H9 (cell line): Measurements from ENCODE around the gene SULF2. TPM values are rescaled to one million over a fixed set of nuclear protein-coding genes. Genes with fewer than 3 reads are reported as not detected.

Experiments used
- DNase-seq: peaks from one replicate; pipeline ENCODE4 v3.0.0-alpha.2; 2017
- H2AFZ ChIP-seq: one replicate; pipeline ENCODE4 v1.6.1; 2013; ENCODE audit warnings: mild to moderate bottlenecking, low read length, control low read depth, moderate library complexity
- H2AK5ac ChIP-seq: 2 replicates; pipeline ENCODE4 v1.6.1; 2013; ENCODE audit warnings: low read length, control low read depth, mixed read lengths; ENCODE audit not compliant: insufficient read length
- H2BK120ac ChIP-seq: one replicate; pipeline ENCODE4 v1.6.1; 2013; ENCODE audit warnings: low read depth, mild to moderate bottlenecking, low read length, control low read depth, inconsistent platforms; ENCODE audit not compliant: poor library complexity, severe bottlenecking
- H2BK12ac ChIP-seq: 2 replicates; pipeline ENCODE4 v1.6.1; 2013; ENCODE audit warnings: low read length, control low read depth, mixed read lengths, low read depth; ENCODE audit not compliant: insufficient read length
- H2BK15ac ChIP-seq: 2 replicates; pipeline ENCODE4 v1.6.1; 2013; ENCODE audit warnings: low read depth, low read length, control low read depth
- H2BK20ac ChIP-seq: one replicate; pipeline ENCODE4 v1.6.1; 2013; ENCODE audit warnings: low read depth, mild to moderate bottlenecking, low read length, control low read depth, inconsistent platforms; ENCODE audit not compliant: poor library complexity, severe bottlenecking
- H2BK5ac ChIP-seq: 2 replicates; pipeline ENCODE4 v1.6.1; 2013; ENCODE audit warnings: low read length, control low read depth, mixed read lengths; ENCODE audit not compliant: insufficient read length
- H3K14ac ChIP-seq: 2 replicates; pipeline ENCODE4 v1.6.1; 2013; ENCODE audit warnings: low read length, control low read depth; ENCODE audit not compliant: insufficient read depth
- H3K18ac ChIP-seq: 2 replicates; pipeline ENCODE4 v1.6.1; 2013; ENCODE audit warnings: low read depth, mild to moderate bottlenecking, mixed read lengths, low read length, control low read depth; ENCODE audit not compliant: insufficient read length
- H3K23ac ChIP-seq: 2 replicates; pipeline ENCODE4 v1.6.1; 2013; ENCODE audit warnings: low read length, control low read depth, mixed read lengths, low read depth; ENCODE audit not compliant: insufficient read length
- H3K23me2 ChIP-seq: 2 replicates; pipeline ENCODE4 v1.6.1; 2013; ENCODE audit warnings: low read depth, mild to moderate bottlenecking, mixed read lengths, low read length, control low read depth; ENCODE audit not compliant: insufficient read length, poor library complexity, severe bottlenecking
- H3K27ac ChIP-seq: 2 replicates; pipeline ENCODE4 v1.5.1; 2013; ENCODE audit warnings: low read length, control low read depth, mixed read lengths, low read depth; ENCODE audit not compliant: insufficient read length
- H3K27me3 ChIP-seq: 2 replicates; pipeline ENCODE4 v1.6.1; 2013; ENCODE audit warnings: low read length, control low read depth, inconsistent platforms; ENCODE audit not compliant: insufficient read depth
- H3K4ac ChIP-seq: 2 replicates; pipeline ENCODE4 v1.6.1; 2013; ENCODE audit warnings: low read depth, mild to moderate bottlenecking, control low read depth, inconsistent platforms, low read length, moderate library complexity
- H3K4me1 ChIP-seq: 2 replicates; pipeline ENCODE4 v1.6.1; 2013; ENCODE audit warnings: low read length, control low read depth, inconsistent platforms; ENCODE audit not compliant: insufficient read depth
- H3K4me2 ChIP-seq: 2 replicates; pipeline ENCODE4 v1.6.1; 2013; ENCODE audit warnings: low read length, control low read depth, mixed read lengths; ENCODE audit not compliant: insufficient read length, insufficient read depth
- H3K56ac ChIP-seq: 2 replicates; pipeline ENCODE4 v1.6.1; 2013; ENCODE audit warnings: low read depth, mild to moderate bottlenecking, mixed read lengths, low read length, control low read depth; ENCODE audit not compliant: insufficient read length
- H3K79me1 ChIP-seq: 2 replicates; pipeline ENCODE4 v1.6.1; 2013; ENCODE audit warnings: low read depth, mild to moderate bottlenecking, moderate library complexity, low read length, control low read depth, inconsistent platforms; ENCODE audit not compliant: insufficient read depth, poor library complexity, severe bottlenecking
- H3K79me2 ChIP-seq: 2 replicates; pipeline ENCODE4 v1.6.1; 2013; ENCODE audit warnings: low read length, control low read depth, inconsistent platforms; ENCODE audit not compliant: insufficient read depth
- H3K9ac ChIP-seq: 2 replicates; pipeline ENCODE4 v1.6.1; 2013; ENCODE audit warnings: low read length, control low read depth, mixed read lengths; ENCODE audit not compliant: insufficient read length; ENCODE audit errors: extremely low read depth
- H3K9me3 ChIP-seq: one replicate; pipeline ENCODE4 v1.6.1; 2013; ENCODE audit warnings: low read depth, low read length, inconsistent platforms; ENCODE audit not compliant: control insufficient read depth
- H3T11ph ChIP-seq: one replicate; pipeline ENCODE4 v1.6.1; 2013; ENCODE audit warnings: mild to moderate bottlenecking, low read length, control low read depth, inconsistent platforms
- H4K20me1 ChIP-seq: one replicate; pipeline ENCODE4 v1.6.1; 2013; ENCODE audit not compliant: control insufficient read depth, insufficient read length, insufficient read depth
- H4K5ac ChIP-seq: 2 replicates; pipeline ENCODE4 v1.6.1; 2013; ENCODE audit warnings: low read depth, mild to moderate bottlenecking, mixed read lengths, low read length, control low read depth; ENCODE audit not compliant: insufficient read length
- H4K8ac ChIP-seq: replicated peaks from 2 replicates; pipeline ENCODE4 v1.6.1; 2013; ENCODE audit warnings: low read length, control low read depth, mixed read lengths, low read depth; ENCODE audit not compliant: insufficient read length
- H4K91ac ChIP-seq: 2 replicates; pipeline ENCODE4 v1.6.1; 2013; ENCODE audit warnings: low read depth, mild to moderate bottlenecking, moderate library complexity, mixed read lengths, low read length, control low read depth; ENCODE audit not compliant: insufficient read length
- H3K27ac Mint-ChIP-seq, 3 experiments: 2 replicates in 2 of 3; 3 replicates in 1 of 3; pipeline ENCODE4 v1.8.0; 2020 to 2021; ENCODE audit warnings: mixed read lengths in 3 of 3, mild to moderate bottlenecking in 1 of 3, moderate library complexity in 1 of 3
- H3K27me3 Mint-ChIP-seq: 2 replicates; pipeline ENCODE4 v1.8.0; 2021; ENCODE audit warnings: low read depth, mild to moderate bottlenecking, moderate library complexity, mixed read lengths
- H3K36me3 Mint-ChIP-seq, 3 experiments: 2 replicates in 2 of 3; 3 replicates in 1 of 3; pipeline ENCODE4 v1.8.0; 2020 to 2021; ENCODE audit warnings: low read depth in 3 of 3, mixed read lengths in 3 of 3; ENCODE audit not compliant: insufficient read depth in 1 of 3
- H3K4me1 Mint-ChIP-seq, 2 experiments: 2 replicates each; pipeline ENCODE4 v1.8.0; 2020; ENCODE audit warnings: mixed read lengths in 2 of 2
- H3K4me3 Mint-ChIP-seq, 2 experiments: 2 replicates in 1 of 2; 3 replicates in 1 of 2; pipeline ENCODE4 v1.8.0; 2020 to 2021; ENCODE audit warnings: mild to moderate bottlenecking in 2 of 2, mixed read lengths in 2 of 2, moderate library complexity in 1 of 2
- H3K9me3 Mint-ChIP-seq, 2 experiments: 2 replicates in 1 of 2; 3 replicates in 1 of 2; pipeline ENCODE4 v1.8.0; 2020; ENCODE audit warnings: mild to moderate bottlenecking in 2 of 2, mixed read lengths in 2 of 2, moderate library complexity in 1 of 2
- WGBS: extraction: QIAGEN DNeasy Blood & Tissue Kit; methylation state at CpG from one replicate; pipeline ENCODE4 v1.1.7; 2013; ENCODE audit warnings: missing lambda C conversion rate, low lambda C conversion rate, mixed read lengths; ENCODE audit not compliant: insufficient read length; ENCODE audit errors: extremely low coverage; 5-methylcytosine and 5-hydroxymethylcytosine counted together
- total RNA-seq: library from RNA; stranded (reverse); gene quantifications from 2 replicates; pipeline ENCODE4 v1.2.1, GENCODE V29; 2021
- TF ChIP-seq, protein P1 (sequence below): fragments of 200-600 bp; sonication (generic); conservative IDR thresholded peaks from 3 replicates; pipeline ENCODE4 v1.8.0; 2021; ENCODE audit warnings: antibody characterized with exemption, mild to moderate bottlenecking

SULF2 gene
- total RNA-seq, 1 experiment from 2014 or later: 31.2 TPM

DNA sequence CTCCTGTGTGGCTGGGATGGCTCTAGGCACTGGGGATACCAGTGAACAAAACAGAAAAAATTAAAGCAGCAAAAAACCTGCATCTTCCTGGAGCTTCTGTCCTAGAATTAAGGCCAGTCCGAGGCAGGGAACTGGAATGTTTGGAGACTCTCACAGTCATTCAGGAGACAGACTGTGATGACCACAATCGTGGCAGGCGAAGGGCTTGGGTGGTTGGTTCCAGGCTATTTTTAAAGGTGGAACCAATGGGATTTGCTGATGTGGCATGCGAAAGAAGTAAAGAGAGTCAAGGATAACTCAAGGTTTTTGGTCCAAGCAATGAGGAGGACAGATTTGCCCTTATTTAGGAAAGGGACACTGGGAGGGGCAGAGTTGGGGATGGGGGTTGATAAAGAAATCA, 66.9 kb downstream of the SULF2 start:
- Histone ChIP-seq H3K9ac (no peak overlapping the region), H3K4me2 (no peak overlapping the region), H4K5ac (no peak overlapping the region), H3K79me1 (no peaks in the 10 kb centered on the region), H4K20me1 (peaks cover 2% of the 10 kb centered on the region), H3K18ac (no peak overlapping the region), H2AK5ac (no peak overlapping the region), H3T11ph (no peak overlapping the region), H3K27me3 (no peaks in the 10 kb centered on the region), H3K79me2 (no peaks in the 10 kb centered on the region), H3K4me1 (no peaks in the 10 kb centered on the region; the same call in 1 of the 2 replicates), H2BK20ac (no peak overlapping the region), H2BK12ac (no peak overlapping the region), H2BK15ac (no peak overlapping the region), H3K23ac (no peak overlapping the region), H2BK5ac (no peak overlapping the region), H3K27ac (no peak overlapping the region), H4K8ac (no peak overlapping the region), H3K23me2 (no peaks in the 10 kb centered on the region), H3K9me3 (no peaks in the 10 kb centered on the region), H3K4ac (no peak overlapping the region), H2AFZ (no peak overlapping the region), H2BK120ac (no peak overlapping the region), H3K14ac (no peak overlapping the region), H3K56ac (no peak overlapping the region), H4K91ac (no peak overlapping the region)
- DNase-seq: no peak
- no CpG with 5 or more reads among the region's 4 CpGs for WGBS
- Mint-ChIP-seq H3K9me3 (peaks cover 6% of the 10 kb centered on the region in 2 experiments), H3K4me1 (peaks cover 6% of the 10 kb centered on the region in 2 experiments), H3K27me3 (peaks cover 2% of the 10 kb centered on the region), H3K4me3 (no peak overlapping the region), H3K27ac (no peak overlapping the region), H3K36me3 (peaks cover 4 to 9% (median 6%) of the 10 kb centered on the region in 3 experiments; a peak in 6 of 7 replicates)
- TF ChIP-seq, protein P1, sequence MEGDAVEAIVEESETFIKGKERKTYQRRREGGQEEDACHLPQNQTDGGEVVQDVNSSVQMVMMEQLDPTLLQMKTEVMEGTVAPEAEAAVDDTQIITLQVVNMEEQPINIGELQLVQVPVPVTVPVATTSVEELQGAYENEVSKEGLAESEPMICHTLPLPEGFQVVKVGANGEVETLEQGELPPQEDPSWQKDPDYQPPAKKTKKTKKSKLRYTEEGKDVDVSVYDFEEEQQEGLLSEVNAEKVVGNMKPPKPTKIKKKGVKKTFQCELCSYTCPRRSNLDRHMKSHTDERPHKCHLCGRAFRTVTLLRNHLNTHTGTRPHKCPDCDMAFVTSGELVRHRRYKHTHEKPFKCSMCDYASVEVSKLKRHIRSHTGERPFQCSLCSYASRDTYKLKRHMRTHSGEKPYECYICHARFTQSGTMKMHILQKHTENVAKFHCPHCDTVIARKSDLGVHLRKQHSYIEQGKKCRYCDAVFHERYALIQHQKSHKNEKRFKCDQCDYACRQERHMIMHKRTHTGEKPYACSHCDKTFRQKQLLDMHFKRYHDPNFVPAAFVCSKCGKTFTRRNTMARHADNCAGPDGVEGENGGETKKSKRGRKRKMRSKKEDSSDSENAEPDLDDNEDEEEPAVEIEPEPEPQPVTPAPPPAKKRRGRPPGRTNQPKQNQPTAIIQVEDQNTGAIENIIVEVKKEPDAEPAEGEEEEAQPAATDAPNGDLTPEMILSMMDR: no peak
